Measurements from ENCODE around the gene ZNF366.

Gene ZNF366

DNA sequence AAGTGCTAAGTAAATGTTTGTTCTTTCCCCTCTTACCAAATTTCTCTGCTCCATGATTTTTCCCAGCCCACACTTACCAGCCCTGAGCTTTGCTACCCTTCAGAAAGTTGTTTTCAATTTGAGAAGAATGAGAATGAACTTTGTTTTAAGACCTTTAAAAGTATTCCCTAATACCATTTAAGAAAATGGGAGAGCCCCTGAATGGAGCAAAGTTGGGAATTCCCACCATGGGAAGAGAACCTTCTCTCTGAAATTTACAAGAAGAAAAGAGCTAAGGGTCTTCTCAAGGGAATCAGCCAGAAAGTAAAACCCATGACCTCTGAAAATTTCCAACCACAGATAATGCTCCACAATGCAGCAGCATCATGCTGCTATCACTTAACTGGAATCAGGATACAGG is 17.7 kb downstream of the ZNF366 start:
- no peak for DNase-seq

DNA sequence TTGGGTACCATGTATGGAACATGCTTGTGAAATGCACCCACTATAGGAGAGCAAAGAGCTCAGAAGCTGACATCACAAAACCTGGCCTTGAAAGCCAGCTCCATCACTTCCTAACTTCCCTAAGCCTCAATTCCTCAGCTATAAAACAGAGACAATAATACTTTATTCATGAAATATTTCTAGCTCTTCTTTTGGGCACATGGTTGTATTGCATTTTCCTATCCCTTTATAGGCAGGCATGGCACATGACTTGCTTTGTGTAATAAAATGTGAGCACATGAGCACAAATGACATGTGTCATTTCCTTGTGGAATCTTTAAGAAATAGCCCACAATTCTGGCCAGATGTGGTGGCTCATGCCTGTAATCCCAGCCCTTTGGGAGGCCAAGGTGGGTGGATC is 18.5 kb downstream of the ZNF366 start:
- no peak for DNase-seq

DNA sequence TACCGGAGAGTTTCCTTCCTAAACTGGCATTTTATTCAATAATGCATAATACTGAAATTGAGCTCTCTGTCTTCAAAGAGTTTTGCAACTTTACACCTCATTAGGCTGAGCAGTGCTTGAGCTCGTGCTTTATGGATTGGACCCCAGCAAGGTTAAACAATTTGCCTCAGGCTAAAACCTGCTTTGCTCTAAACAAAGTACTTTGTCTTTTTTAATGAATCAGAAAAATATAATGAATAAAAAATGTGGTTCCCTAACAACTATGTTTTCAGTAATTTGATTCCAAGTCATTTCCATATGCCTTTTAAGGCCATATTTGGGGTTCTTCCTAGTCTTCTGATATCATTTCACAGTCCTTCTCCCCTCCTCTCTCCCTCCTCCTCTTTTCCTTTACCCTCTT is 20.0 kb downstream of the ZNF366 start:
- peak; percentile 0 for DNase-seq

DNA sequence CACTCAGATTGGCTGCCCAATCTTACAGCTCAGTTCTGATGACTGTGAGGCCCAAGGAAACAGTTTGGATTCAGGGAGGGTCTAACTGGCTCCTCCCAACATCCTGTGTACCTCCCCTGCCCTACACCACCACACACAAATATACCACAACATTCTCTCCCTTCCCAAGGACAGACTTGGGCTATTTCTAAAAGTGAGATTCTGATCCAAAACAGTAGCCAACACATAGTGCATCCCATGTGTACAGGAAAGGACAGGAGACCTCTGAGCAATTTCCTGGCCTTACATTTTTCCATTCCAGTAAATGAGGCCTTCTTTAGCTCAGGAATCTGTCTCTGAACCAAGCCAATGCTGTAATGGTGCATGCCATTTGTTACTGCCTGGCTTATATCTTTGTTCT is 20.8 kb downstream of the ZNF366 start:
- no peak for DNase-seq

DNA sequence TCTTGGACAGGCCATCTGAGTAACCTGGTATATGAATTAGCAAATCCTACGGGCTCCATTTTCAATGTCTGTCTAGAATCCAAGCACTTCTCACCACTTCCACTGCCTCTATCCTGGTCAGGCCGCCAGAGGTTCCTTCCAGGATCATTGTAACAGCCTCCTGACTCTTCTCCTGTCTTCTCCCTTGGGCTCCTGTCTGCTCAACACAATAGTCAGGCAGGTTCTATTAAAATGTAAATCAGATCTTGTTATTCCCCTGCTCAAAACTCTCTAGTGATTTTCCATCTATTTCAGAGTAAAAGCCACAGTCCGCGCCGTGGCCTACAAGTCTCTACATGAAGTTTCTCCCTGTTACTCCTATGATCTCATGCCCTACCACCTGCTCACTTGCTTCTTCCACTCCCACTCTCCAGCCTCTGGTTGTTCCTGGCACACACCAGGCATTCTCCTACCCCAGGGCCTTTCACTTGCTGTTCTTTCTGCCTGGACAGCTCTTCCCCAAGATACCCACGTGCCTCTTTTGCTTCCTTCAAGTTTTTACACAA is 21.7 kb downstream of the ZNF366 start:
- peak; percentile 79 for DNase-seq

DNA sequence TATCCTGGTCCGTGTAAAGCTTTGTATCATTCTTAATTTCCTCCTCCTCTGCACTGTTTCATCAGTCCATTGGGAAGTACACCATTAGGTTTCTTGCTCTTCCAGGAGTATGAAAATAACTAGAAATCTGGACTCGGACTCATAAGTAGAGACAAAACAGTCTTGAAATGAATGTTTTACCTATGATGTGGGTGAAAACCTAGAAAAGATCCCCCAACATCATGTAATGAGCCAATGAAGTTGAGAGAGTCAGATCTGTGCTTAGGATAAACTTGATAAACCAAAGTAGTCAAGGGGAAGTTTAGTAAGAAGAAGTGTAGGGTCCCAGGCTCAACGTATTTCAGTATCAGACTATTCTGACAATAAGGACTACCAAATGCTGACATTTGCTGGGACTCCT is 25.2 kb downstream of the ZNF366 start:
- no peak for DNase-seq

DNA sequence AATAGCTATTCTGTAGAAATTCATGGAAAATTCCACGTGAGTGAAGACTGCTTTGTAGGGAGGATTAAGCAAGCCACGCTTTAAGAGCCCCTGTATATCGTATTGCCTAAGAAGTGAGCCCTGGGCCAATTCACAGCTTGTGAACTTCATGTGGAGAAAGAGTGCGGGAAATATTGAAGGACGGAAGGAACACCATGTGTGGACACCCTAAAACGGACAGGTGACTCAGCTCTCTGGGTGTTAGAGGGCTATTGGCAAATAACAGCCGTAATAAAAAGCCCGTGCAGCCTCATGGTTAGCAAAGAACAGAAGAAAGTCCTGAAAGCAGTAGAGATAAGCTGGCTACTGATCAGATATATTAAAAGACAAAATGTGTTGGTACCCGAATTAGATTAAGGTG is 26.4 kb downstream of the ZNF366 start:
- no peak for DNase-seq

DNA sequence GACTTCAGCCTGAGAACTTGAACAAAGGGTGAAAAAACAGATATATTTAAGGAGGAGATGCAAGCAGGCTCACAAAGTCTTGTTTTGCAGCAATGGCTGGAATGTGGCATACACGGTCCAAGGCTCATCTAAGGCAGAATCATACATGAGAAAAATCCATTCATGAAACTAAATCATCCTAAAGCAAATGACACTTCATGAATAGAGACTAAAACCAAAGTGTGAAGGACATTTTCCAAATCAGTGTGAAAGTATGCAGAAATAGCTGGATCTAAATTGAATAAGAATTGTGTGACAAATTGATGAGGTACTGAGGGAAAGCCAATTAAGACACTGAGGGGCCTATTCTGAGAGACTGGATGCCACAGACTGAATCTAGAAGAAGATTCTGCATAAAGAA is 27.3 kb downstream of the ZNF366 start:
- no peak for DNase-seq

DNA sequence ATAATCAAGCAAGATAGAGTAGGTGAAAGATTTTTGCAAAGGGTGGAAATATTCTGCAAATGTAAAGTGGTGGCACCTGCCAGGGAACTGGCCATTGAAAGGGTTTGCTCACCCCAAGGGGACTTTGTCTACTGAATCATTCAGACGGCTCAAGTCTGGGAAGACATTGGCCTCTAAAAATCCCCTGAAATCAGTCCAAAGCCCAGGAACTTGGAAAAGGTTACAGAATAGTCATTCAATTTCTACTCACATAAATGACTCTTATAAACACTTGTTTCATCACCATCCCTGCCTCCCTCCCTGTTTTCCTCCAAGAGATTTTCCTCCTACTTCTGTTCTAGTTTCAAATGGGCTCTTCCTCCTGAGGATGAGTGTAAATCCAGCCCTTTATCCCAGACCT is 28.5 kb downstream of the ZNF366 start:
- DNase-seq: no peak

DNA sequence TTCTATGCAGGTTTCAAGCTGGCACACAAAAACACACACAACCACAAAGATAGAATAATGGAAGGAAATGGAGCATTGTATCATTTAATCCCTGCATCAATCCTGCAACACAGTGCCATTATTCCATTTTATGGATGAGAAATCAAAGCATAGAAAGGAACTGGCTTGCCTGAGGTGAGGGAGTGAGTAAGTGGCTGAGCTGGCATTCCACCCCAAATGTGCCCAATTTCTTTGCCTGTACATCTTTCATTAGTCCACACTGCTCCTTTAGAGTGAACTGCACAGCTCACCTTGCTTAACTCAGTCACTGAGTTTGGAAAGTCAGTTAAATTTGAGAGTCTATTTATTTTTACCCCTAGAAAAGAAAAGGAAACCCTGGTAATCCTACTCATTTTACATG is 28.9 kb downstream of the ZNF366 start:
- no peak for DNase-seq

DNA sequence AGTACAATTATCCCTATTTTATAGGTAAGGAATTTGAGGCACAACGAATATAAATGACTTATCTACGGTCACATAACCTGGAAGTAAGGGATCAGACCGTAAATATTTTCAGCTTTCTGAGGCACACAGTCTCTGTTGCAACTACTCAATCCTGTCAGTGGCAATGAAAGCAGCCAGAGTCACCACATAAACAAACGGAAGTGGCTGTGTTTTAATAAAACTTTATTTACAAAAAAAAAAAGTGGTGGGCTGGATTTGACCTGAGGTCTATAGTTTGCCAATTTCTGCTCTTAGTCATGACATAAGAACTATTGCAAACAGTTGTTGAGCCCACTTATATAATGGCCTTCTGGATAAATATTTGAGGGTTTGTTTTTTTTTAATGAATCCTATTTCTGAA is 29.6 kb downstream of the ZNF366 start:
- no peak for DNase-seq

DNA sequence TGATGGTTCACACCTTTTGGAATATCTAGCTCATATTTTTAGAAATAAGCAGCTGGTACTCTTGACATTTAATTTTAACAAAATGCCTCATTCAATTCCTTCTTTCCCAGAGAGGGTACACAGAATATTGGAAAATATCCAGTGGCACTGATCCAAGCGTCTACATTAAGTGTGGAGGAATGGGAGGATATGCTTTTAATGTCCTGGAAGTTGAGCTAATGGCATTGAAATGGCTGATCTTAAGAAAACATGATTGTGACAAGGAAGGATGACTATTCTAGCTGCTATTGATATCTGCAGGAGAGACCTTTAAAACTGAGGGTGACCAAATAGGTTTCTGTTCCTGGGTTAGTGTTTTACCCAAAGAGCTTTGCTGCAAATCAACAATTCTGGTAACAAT is 30.0 kb downstream of the ZNF366 start:
- DNase-seq: no peak

DNA sequence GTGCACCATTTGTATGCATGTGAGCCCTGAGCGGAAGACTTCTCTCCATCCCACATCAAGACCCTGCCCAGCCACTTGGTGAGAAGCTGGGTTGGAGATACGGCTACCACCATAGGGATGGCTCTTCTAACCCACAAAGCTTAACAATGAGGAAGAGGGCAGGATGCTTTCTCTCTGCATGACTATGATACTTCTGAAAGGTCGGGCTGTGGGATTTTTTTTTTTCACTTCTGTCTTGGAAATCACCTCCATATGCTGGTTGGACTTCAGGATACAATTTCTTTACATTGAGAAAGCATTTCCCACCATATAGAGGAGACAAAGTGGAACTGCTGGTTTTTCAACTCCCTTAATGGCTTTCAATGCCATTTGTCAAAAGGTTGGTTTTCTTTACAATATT is 30.5 kb downstream of the ZNF366 start:
- no peak for DNase-seq

DNA sequence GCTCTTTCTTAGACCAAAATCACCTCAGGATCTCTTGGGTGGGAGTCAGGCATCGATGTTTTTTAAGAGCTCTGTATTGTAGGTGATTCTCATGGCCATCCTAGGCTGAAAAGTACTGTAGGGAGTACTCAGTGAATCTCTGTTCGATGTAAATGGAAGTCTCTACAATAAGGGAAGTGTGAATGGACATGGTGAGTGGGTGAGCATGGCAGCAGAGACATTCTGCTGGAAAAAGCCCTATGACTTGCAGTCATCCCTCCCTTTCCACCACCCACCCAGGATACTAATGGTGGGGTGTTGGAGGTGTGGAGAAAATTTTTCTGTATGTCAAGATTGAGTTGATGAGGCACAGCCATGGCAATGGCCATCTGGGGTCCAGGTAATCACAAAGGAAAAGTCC is 30.9 kb downstream of the ZNF366 start:
- no peak for DNase-seq

DNA sequence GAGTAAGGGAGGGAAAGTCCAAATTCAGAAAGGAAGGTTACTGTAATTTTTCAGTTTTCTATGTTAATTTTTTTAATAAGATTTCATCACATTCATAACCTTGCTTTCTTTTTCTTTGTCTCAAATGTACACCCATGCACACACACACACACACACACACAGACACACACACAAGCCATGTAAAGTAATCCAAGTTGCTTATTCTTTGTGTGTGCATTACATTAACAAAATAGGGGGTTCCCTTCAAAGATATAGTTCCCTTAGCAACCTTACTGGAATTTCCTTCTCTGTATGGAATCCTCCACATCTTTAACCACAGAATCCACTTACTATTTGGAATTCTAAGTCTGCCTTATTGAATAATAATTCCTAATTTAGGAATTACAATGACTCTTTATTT is 32.7 kb downstream of the ZNF366 start:
- no peak for DNase-seq

DNA sequence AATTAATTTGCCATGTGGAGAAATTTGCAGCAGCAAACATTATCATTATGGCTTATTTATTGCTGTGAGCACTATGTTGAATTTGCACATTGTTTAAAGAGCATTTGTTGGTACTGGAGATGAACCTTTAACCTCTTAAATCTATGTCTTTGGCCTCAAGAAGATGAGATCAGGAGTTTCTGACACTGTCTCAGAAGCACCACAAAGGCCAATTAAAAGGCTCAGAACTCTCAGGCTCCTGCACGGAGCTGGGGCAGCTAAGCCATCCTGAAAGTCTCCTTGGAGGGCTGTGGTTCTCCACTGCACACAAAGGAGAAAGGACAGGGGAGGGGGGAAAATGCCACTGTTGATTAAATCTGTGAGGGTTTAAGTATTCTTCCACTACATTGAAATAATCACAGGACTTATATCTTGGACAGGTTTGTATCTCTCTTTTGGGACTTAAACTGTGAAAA is 33.1 kb downstream of the ZNF366 start:
- DNase-seq: no peak

DNA sequence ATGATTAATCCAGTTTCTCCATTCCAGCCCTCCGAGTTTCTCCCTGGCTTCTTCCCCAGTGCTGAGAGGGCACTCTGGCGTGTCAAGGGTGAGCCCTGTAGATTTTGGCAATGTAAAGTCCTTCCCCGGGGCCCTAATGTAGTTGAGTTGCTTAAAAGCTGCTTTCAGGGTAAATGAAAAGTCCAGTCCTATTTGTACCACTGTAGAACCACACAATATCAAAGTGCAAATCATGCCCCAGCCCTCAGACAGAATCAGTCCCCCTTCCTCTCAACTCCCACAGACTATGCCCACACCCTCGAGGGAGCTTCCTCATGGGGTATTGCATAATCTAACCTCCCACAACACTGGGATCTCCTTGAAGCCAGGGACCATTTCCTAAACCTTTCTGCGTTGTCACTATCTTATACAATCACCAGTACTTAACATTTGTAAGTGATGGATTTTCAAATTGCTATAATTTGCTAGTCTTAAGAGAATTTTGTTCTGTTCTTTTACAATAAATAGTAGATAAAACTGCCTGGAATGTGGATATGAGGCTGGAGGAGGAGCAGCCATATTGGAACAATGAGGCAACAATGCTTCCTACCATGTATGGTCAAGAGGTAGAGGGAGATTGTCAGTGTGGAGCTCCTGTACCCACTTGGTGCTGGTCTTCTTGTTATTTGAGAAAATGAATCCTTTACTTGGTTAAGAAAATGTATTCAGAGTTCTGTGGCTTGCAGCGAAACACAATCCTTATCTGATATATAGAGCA is 34.4 kb downstream of the ZNF366 start:
- DNase-seq: no peak

DNA sequence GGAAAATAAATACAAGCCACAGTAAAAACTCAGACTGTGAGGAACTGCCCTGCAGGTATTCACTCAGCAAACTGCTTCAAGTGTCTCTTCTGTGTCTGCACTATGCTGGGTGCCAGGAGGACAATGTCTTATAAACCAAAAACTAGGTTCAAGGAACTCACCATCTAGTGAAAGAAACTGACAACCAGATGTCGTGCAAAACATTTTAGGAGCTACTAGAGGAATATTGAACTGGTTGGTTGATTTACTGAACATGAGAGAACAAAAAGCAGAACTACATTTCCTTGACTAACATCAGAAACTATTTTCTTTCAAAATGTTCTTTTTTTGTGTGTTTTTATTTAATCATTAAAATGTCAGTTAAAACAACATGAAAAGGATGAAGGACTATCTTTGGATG is 35.2 kb downstream of the ZNF366 start:
- no peak for DNase-seq

DNA sequence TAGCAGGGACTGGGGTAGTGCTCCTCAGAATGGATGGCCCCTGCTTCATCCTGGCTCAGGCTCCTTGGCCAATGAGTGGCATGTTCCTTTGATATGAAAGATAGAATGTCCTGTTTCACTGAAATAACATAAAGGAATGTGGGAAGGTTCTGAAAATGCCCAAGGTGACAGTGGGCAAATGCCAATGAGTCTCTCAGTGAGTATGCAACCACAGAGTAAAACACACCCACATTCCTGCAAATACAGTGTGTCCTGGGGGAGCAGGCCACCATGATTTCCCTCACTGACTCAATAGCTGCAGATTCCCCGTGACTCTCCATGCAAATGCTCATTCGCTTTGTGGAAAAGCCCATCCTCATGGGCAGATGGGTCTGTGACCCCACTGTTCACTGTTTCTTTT is 36.4 kb downstream of the ZNF366 start:
- no peak for DNase-seq

DNA sequence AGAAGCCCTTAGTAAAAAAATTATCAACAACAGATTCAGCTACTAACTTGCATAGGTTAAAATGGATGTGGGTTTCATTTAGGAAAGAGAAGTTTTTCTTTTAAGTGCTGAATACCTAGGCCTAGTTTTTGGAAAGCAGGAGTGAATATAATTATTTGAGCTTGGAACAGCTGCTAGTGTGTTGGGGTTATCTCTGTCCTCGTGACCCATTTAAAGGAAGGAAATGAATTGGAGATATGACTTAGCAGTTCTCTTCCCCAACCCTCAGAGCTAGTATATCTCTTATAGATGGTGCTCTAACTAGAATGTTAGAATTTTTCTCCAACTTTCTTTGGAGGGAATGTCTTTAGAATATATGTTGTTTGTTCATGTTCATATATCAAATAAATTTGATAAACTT is 38.6 kb downstream of the ZNF366 start:
- DNase-seq: no peak

DNA sequence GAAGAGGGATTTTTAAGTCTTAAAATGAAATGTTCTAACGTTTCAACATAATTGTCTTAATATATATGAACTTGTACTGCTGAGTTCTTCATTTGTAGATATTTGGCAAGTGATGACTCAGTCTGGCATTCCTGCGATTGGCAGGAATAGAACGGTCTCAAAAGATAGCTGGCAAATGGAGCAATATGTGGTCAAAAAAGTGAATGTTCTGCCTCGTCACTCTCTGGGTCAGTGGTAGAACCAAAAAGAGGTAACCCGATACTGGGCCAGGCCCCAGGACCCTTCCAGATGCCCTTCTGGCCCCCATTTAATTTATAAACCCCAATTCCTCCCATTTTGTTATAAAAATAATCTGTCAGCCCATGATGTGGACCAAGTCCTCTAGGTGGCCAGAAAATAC is 39.2 kb downstream of the ZNF366 start:
- no peak for DNase-seq

DNA sequence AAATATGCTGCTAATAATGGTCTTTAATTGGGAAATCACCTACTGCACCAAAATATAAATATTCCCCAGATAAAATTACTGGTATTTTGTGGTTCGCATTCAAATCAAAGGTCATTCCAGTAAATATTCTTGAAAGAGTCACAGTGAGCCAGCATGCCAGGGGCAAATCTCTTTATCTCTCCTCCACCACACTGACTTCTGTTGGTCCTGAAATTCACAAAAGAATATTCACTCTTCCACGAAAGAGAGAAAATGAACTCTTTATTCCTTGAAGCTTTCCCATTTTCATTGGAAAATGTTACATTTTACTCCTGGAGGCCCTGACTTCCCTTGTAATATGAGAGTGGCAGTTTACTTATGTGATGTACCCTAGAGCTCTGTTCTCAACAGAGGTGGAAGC is 39.7 kb downstream of the ZNF366 start:
- no peak for DNase-seq

DNA sequence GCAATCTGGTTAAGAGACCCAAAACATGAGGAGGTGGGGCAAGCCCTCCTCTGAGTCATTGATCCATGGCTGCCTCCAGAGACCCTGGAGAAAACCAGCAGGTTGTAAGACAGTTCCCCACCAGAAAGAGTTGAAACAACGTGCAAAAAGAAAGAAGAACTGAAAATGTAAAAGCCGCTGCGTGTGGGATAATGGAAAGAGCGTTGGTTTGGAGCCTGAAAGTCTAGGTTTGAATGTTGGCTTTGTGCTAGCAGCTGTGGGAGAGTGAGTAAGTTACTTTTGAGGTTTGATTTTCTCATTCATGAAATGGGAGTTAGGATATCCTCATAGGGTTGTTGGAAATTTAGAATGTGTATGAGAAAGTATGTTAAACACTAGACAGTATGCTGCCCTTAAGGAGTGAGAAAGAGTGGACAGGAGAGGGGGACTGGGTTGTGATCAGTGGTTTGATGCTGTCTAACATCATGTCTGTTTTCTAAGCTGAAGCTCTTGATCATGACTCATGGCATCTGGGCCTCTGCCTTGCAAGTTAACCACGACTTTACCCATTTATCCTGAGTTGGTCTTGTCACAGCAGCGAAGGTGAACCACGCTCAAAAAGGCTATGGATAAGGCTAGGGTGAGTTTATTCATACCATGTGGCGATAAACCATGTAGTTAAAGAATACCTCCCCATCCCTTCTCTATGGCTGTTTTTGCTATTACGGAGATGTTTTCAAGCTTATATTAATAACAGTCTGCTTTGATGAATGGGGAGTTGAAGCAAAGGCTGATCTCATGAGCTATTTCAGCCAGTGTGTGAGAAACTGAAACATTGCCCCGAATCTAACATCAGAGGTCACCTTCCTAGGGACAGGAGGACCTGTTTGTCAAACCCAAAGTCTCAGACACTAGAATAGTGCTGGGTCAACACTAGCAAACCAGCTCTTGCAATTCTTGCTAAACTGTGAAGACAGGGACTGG is 41.3 kb downstream of the ZNF366 start:
- DNase-seq: no peak

DNA sequence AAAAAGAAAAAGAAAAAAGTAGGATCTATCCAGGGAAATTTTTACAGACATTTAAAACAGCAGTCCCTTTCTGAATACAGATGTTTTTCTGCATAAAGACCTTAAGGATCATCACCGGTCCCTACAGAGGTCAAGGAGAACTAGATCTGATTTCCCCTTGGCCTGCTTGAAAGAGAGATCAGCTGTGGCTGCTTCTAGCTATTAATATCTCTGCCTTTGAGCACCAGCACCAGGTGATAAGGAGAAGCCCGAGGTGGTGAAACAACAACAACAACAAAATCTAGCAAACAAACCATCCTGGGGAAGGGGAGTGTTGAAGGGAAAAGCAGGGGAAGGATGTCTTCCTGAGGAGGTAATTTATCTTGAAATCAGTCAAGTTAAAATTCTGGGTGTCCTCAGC is 42.1 kb downstream of the ZNF366 start:
- no peak for DNase-seq

Measured in NCI-H2171 treated with DMSO at 0.1 percent for 48 hours (cell line).